LoVo (cell line): ENCODE results near the gene TMTC1.

ENCODE experiments used
- DNase-seq: peaks from one replicate; pipeline ENCODE4 v3.0.0-alpha.2; 2016; ENCODE audit warnings: low spot score

TMTC1 gene

GRCh38 chr12:29783773-29784666, at the start of gene TMTC1:
TSS of gene TMTC1 (minus strand) at chr12:29783942. CDS start at chr12:29783751, 191 bp downstream.
- DNase-seq: no peak

DNA sequence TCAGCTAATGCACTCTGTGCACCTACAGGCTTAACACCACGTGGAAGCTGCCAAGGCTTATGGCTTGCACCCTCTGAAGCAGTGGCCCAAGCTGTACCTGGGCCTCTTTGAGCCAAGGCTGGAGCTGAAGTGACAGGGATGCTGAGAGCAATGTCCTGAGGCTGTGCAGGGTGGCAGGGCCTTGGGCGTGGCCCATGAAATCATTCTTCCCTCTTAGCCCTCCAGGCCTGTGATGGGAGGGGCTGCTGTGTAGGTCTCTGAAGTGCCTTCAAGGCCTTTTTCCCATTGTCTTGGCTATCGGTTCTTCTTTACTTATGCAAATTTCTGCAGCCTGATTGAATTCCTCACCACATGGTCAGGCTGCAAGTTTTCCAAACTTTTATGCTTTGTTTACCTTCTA, 47.4 kb upstream of the TMTC1 start:
- DNase-seq: peak; percentile 23

DNA sequence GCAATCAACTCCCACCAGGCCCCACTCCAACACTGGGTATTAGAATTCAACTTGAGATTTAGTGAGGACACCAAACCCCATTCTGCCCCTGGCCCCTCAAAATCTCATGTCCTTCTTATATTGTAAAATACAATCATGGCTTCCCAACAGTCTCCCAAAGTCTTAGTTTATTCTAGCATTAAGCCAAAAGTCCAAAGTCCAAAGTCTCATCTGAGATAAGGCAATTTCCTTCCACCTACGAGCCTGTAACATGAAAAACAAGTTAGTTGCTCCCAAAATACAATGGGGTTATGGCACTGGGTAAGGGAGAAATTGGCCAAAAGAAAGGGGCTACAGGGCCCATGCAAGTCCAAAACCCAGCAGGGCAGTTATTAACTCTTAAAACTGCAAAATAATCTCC, 46.6 kb upstream of the TMTC1 start:
- peak; percentile 77 for DNase-seq

- DNase-seq: no peak
These were observed 35.3 kb upstream of the TMTC1 start for GRCh38 chr12:29818916-29819623.

GRCh38 chr12:29816874-29817725, 33.4 kb upstream of the TMTC1 start:
- no peak for DNase-seq

DNA sequence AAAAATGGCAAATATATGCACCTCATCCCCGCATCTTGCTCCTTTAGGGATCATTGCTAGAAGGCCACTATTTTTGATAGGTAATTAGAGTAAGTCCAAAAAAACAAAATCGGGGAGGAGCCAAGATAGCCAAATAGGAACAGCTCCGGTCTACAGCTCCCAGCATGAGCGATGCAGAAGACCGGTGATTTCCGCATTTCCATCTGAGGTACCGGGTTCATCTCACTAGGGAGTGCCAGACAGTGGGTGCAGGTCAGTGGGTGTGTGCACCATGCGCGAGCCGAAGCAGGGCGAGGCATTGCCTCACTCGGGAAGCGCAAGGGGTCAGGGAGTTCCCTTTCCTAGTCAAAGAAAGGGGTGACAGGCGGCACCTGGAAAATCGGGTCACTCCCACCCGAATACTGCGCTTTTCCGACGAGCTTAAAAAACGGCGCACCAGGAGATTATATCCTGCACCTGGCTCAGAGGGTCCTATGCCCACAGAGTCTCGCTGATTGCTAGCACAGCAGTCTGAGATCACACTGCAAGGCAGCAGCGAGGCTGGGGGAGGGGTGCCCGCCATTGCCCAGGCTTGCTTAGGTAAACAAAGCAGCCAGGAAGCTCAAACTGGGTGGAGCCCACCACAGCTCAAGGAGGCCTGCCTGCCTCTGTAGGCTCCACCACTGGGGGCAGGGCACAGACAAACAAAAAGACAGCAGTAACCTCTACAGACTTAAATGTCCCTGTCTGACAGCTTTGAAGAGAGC, 26.0 kb upstream of the TMTC1 start:
- DNase-seq: peak; percentile 28

- peak; percentile 44 for DNase-seq
These were observed 23.4 kb upstream of the TMTC1 start for GRCh38 chr12:29807129-29807528.

DNA sequence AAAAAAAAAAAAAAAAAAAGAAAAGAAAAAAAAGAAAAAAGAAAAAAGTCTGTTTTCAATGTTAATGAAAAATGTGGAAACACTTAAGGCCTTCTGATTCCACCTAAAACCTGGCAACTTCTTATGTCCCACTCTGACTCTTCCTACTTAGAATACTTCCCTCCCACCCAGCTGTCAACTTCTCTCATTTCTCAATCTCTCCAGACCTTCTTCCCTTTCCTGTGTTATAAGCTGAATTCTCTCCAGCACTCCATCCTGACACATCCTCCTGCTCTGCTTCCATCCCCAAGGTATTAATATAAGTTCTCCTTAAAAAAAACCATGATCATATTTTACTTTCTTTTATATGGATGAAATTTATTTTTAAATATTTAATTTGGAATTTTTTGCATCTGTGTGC, 20.3 kb upstream of the TMTC1 start:
- no peak for DNase-seq

DNA sequence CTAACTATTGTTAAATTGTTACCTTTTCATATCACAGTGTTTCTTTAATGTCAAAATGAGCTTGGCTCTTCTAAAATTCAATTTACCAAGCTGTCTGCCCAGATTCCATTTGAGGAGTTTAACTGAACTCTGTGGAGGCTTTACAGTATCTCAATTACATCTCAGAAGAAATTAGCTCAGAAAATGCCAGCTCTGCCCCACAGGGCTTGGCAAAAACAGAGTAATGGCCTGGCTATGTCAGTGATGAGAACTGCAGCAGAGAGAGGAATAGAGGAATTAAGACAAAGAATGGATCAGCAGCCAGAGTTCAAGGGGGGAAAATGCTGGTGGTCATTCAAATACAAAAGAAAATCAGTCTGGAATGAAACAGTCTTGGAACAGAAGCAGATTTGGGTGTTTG, 15.8 kb upstream of the TMTC1 start:
- no peak for DNase-seq

DNA sequence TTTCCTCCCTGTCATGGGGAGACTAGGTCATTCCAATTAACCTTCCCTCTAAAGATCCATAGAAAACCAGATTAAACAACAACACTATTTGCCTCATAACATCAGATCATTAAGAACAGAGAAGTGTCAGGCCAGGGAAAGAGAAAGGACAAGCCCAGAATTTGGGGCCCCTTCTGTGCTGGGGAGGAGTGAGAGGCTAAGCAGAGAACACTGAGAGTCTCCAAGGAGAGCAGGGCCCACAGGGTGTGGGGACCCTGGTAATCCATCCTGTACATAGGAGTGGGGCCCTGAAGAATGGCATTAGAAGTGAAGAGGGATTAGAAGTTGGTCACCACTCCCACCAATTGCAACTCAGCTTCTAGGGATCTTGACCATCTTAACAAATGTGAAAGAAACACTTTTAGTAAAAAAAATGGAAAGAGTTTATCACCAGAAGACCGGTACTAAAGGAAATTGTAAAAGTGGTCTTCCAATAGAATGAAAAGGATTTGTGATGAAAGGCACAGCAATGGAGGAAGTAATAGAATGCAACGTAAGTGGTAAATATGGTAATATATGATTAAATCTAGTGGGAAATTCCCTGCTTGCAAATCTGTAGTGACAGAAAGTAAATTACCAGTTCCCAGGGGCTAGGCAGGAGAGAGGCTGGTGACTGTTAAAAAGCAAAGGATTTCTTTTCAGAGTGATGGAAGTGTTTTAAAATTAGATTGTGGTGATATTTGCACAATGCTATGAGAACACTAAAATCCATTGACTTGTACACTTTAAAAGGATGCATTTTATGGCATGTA, 14.0 kb upstream of the TMTC1 start:
- DNase-seq: no peak

DNA sequence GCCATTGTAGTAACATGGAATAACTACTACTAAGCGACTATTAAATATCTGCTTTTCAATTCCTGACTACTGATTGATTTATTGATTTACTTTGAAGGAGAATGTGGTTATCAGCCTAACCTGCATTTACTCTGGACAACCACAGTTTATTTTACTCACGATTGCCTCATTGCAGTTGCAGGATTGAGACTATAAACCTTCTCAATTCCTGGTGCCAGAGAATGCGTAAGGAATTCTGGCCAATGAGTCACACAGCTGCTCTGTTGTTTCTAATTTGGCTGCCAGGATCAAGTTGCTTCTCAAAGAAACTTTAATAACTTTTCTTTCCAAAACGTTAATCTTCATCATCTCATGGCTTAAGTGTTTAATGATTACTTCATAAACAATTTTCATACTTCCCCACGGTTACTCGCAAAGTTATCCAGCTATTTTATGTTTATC, 13.1 kb upstream of the TMTC1 start:
- DNase-seq: no peak

- no peak for DNase-seq
These were observed 12.0 kb upstream of the TMTC1 start for GRCh38 chr12:29795715-29796114.

GRCh38 chr12:29794862-29795261, 11.1 kb upstream of the TMTC1 start:
- no peak for DNase-seq

DNA sequence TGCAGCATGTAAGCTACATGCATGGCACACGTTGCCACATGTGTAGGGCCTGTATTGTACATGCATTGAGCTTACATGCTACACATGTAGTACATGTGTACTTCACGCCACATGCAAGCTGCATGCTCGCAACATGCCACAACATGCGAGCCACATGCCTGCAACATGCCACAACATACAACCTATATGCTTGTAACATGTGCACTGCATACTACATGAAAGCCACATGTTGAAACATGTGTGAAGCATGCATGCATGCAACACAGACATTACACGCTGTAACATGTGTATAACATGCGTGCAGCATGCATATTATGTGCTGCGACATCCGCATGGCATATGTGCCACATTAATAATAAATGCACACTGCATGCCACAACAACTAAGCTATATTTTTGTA, 9.1 kb upstream of the TMTC1 start:
- no peak for DNase-seq

- no peak for DNase-seq
These were observed 8.4 kb upstream of the TMTC1 start for GRCh38 chr12:29792132-29792531.

- DNase-seq: no peak
These were observed 620 bp downstream of the TMTC1 start for GRCh38 chr12:29782871-29783772.

- no peak for DNase-seq
These were observed 1.4 kb downstream of the TMTC1 start for GRCh38 chr12:29782285-29782870.

- no peak for DNase-seq
These were observed 2.0 kb downstream of the TMTC1 start for GRCh38 chr12:29781705-29782266.

DNA sequence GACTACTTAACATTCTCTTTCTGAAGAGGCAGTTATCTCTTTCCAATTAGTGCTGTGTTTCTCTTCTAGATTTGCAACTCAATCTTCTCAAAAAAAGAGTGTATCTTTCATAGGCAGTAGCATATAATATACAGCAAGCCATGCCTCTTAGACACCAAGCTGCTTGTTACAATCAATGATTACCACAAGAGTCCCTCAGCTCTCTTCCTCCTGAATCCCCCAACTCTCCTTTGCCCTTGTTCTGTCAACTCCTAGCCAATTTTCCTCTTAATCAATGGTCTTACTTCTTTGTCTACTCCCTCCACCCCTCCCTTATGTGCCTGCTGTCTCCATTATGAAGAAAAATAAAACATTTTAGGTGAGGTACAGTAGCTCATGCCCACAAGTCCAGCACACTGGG, 2.6 kb downstream of the TMTC1 start:
- no peak for DNase-seq
